ENCODE results near the gene HNRNPM.

- TF ChIP-seq CTCF (conservative IDR thresholded peaks at IDR 0.05; ENCODE audit: low read length) (no peak), EZH2phosphoT487 (IDR thresholded peaks at IDR 0.05; ENCODE audit: borderline replicate concordance) (no peak)
Observed at GRCh38 chr19:8489561-8490394, 45.0 kb downstream of the HNRNPM start.
